K562 (cell line): ENCODE data around the gene WWP2. TPM values are rescaled to one million over a fixed set of nuclear protein-coding genes. Genes with fewer than 3 reads are reported as not detected.

Experiments
- CEBPB ChIP-seq: fragments of 450-650 bp; IDR thresholded peaks from 2 replicates; pipeline ENCODE4 v1.6.1; 2016; ENCODE audit warnings: missing genetic modification characterization, missing compliant biosample characterization
- ETS2 ChIP-seq: IDR thresholded peaks from 2 replicates; pipeline ENCODE4 v1.6.1; 2016; ENCODE audit warnings: borderline replicate concordance, missing genetic modification characterization, mild to moderate bottlenecking, moderate library complexity, missing compliant biosample characterization; ENCODE audit not compliant: poor library complexity, severe bottlenecking
- MAFF ChIP-seq: IDR thresholded peaks from 2 replicates; pipeline ENCODE4 v1.6.1; 2012; ENCODE audit warnings: low read length, improper control_type of control experiment
- MEF2D ChIP-seq: conservative IDR thresholded peaks from 2 replicates; pipeline ENCODE4 v1.6.1; 2016; ENCODE audit warnings: low read depth, missing genetic modification characterization, missing compliant biosample characterization
- NBN ChIP-seq: fragments of 450-650 bp; IDR thresholded peaks from 2 replicates; pipeline ENCODE4 v1.6.1; 2016; ENCODE audit warnings: low read depth, mild to moderate bottlenecking
- POLR2AphosphoS5 ChIP-seq: IDR thresholded peaks from 2 replicates; pipeline ENCODE4 v1.6.1; 2011; ENCODE audit warnings: mild to moderate bottlenecking, low read depth, low read length, moderate library complexity; ENCODE audit not compliant: control insufficient read depth, insufficient read depth
- PURB ChIP-seq: sonication (generic); formaldehyde crosslinking; IDR thresholded peaks from 2 replicates; pipeline ENCODE4 v1.9.0; 2021; ENCODE audit warnings: low read depth, mild to moderate bottlenecking, missing genetic modification reagents
- RBM39 ChIP-seq: fragments of 200-400 bp; formaldehyde crosslinking; optimal IDR thresholded peaks from 2 replicates; pipeline ENCODE3; 2018; ENCODE audit warnings: low read depth, low read length
- SAP30 ChIP-seq: fragments of 200-600 bp; sonication (generic); IDR thresholded peaks from 2 replicates; pipeline ENCODE4 v1.6.1; 2012; ENCODE audit warnings: borderline replicate concordance, low read depth, mild to moderate bottlenecking, moderate library complexity, low read length, control low read depth, inconsistent platforms; ENCODE audit not compliant: insufficient read depth, poor library complexity, severe bottlenecking
- SMAD1 ChIP-seq: fragments of 150-350 bp; IDR thresholded peaks from 2 replicates; pipeline ENCODE4 v1.6.1; 2014; ENCODE audit warnings: low read length, low read depth; ENCODE audit not compliant: partially characterized antibody
- TAF1 ChIP-seq: IDR thresholded peaks from 2 replicates; pipeline ENCODE4 v1.6.1; 2011; ENCODE audit warnings: mild to moderate bottlenecking, low read length, moderate library complexity; ENCODE audit not compliant: insufficient read depth, control insufficient read depth, severe bottlenecking; ENCODE audit errors: extremely low read depth
- TOE1 ChIP-seq, 2 experiments: fragments of 450-650 bp in 1 of 2; sonication (generic) in 1 of 2; formaldehyde crosslinking in 1 of 2; IDR thresholded peaks; 2 replicates each; pipeline versions ENCODE4 v1.7.1 to v1.8.0; 2016 to 2022; ENCODE audit warnings: borderline replicate concordance in 2 of 2, mild to moderate bottlenecking in 2 of 2, antibody characterized with exemption in 1 of 2, inconsistent platforms in 1 of 2, low read depth in 1 of 2, missing genetic modification reagents in 1 of 2, moderate library complexity in 1 of 2
- WHSC1 ChIP-seq: IDR thresholded peaks from one replicate; pipeline ENCODE4 v1.6.1; 2012; ENCODE audit warnings: low read length, control low read depth, inconsistent platforms
- ZNF384 ChIP-seq: IDR thresholded peaks from 2 replicates; pipeline ENCODE4 v1.6.1; 2012; ENCODE audit warnings: low read depth, low read length, improper control_type of control experiment
- ZNF41 ChIP-seq: fragments of 250-450 bp; sonication (Bioruptor Pico); conservative IDR thresholded peaks from 2 replicates; pipeline ENCODE4 v1.4.0; 2020; ENCODE audit warnings: mild to moderate bottlenecking
- ZNF75A ChIP-seq: fragments of 450-650 bp; formaldehyde crosslinking; IDR thresholded peaks from 2 replicates; pipeline ENCODE4 v1.4.0; 2020; ENCODE audit warnings: mild to moderate bottlenecking
- polyA plus RNA-seq, 8 experiments: library from polyadenylated mRNA; depleted of rRNA in 4 of 8; stranded (reverse) in 5 of 8; unstranded in 3 of 8; fragments of >200 nt; fragmentation: Nextera tagmentation in 2 of 8; fragmentation: Illumina TruSeq in 1 of 8; extraction: Ambion mirVana in 2 of 8; extraction: Trizol in 1 of 8; gene quantifications; 2 replicates each; pipeline versions ENCODE4 v1.2.1 to v1.2.3, GENCODE V29; 2011 to 2014; ENCODE audit warnings: inconsistent platforms in 1 of 8, missing spikeins in 1 of 8
- total RNA-seq, 7 experiments: library from RNA; depleted of rRNA in 6 of 7; stranded (reverse); fragments of >200 nt in 6 of 7; fragmentation: Illumina TruSeq in 2 of 7; extraction: Trizol in 2 of 7; gene quantifications; 2 replicates each; pipeline versions ENCODE4 v1.2.1 to v1.2.3, GENCODE V29; 2011 to 2021; ENCODE audit warnings: low replicate concordance in 1 of 7
- TF ChIP-seq, protein P1 (sequence below): fragments of 250-450 bp; sonication (Bioruptor Pico); IDR thresholded peaks from 2 replicates; pipeline ENCODE4 v1.5.0; 2020; ENCODE audit warnings: mild to moderate bottlenecking, borderline replicate concordance
- TF ChIP-seq, protein P2 (sequence below): fragments of 450-650 bp; IDR thresholded peaks from 2 replicates; pipeline ENCODE4 v1.6.1; 2014; ENCODE audit warnings: low read depth, mild to moderate bottlenecking, moderate library complexity, borderline replicate concordance
- TF ChIP-seq, protein P3 (sequence below): sonication (generic); formaldehyde crosslinking; IDR thresholded peaks from 2 replicates; pipeline ENCODE4 v1.8.0; 2022; ENCODE audit warnings: mild to moderate bottlenecking, missing genetic modification reagents
- TF ChIP-seq, protein P4 (sequence below): IDR thresholded peaks from 2 replicates; pipeline ENCODE4 v1.6.1; 2016; ENCODE audit warnings: missing genetic modification characterization, missing compliant biosample characterization

Gene WWP2
- total and polyA plus RNA-seq, 9 of the 15 experiments (the other 6 are each of a cell fraction or from before 2014, with no cell fraction given), result 1.9 to 34.4 (median 14.6) TPM

DNA sequence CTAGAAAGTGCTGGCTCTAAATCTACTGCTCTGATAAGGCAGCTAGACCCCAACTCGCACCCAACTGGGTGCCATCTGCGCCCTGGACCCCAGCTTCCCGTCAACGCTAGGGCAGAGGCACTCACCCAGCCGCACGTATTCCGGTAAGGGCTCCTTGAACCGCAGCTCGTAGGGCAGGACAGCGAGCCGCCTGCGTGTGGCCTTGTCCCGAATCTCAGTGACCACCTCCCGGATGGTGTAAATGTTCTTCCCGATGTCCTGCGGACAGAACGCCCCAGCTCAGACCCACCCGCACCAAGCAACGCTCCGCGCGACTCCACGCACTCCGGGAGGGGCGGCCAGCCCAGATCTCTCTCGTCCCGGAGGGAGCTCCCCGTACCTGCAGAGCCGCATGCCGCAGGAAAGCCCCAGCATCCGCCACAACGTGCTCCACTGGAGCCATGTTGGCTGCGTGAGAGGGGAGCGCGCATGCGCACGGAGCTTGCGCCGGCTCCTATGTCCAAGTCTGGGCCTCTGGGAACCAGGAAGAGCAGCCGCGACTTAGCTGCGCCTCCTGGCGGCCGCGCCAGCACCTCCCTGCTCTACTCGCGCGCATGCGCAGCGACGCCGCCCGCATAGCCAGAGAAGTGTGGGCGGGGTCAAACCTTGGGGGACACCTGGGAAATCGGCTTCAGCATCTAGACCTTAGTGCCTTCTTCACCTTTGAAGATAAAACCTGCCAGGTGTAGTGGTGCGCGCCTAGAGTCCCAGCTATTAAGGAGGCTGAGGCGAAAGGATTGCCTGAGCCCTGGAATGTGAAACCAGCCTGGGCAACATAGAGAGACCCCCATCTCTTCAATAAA, 7.4 kb upstream of the WWP2 start, which contains the start of gene NOB1 (continued):
- TF ChIP-seq PURB (CRISPR knock-in tag) (no peak), ZNF384 (no peak), TAF1 (peak; percentile 93), ZNF41 (CRISPR knock-in tag) (no peak), TOE1 (IDR thresholded peaks at IDR 0.05; ENCODE audit: borderline replicate concordance) (peak; percentile 45; the same call in 1 of the 2 replicates), TOE1 (CRISPR knock-in tag; IDR thresholded peaks at IDR 0.05; ENCODE audit: borderline replicate concordance, low read depth) (no peak), NBN (no peak), ETS2 (no peak), POLR2AphosphoS5 (peak; percentile 94), RBM39 (no peak), CEBPB (tag) (no peak), MEF2D (tag) (no peak), SMAD1 (peak; percentile 79), ZNF75A (CRISPR knock-in tag) (no peak), MAFF (no peak), WHSC1 (no peak), SAP30 (peak; percentile 93)
- TF ChIP-seq, protein P1, sequence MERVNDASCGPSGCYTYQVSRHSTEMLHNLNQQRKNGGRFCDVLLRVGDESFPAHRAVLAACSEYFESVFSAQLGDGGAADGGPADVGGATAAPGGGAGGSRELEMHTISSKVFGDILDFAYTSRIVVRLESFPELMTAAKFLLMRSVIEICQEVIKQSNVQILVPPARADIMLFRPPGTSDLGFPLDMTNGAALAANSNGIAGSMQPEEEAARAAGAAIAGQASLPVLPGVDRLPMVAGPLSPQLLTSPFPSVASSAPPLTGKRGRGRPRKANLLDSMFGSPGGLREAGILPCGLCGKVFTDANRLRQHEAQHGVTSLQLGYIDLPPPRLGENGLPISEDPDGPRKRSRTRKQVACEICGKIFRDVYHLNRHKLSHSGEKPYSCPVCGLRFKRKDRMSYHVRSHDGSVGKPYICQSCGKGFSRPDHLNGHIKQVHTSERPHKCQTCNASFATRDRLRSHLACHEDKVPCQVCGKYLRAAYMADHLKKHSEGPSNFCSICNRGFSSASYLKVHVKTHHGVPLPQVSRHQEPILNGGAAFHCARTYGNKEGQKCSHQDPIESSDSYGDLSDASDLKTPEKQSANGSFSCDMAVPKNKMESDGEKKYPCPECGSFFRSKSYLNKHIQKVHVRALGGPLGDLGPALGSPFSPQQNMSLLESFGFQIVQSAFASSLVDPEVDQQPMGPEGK (CRISPR knock-in tag), result no peak
- TF ChIP-seq, protein P2, sequence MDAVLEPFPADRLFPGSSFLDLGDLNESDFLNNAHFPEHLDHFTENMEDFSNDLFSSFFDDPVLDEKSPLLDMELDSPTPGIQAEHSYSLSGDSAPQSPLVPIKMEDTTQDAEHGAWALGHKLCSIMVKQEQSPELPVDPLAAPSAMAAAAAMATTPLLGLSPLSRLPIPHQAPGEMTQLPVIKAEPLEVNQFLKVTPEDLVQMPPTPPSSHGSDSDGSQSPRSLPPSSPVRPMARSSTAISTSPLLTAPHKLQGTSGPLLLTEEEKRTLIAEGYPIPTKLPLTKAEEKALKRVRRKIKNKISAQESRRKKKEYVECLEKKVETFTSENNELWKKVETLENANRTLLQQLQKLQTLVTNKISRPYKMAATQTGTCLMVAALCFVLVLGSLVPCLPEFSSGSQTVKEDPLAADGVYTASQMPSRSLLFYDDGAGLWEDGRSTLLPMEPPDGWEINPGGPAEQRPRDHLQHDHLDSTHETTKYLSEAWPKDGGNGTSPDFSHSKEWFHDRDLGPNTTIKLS, result peak; percentile 55; the same call in 1 of the 2 replicates
- TF ChIP-seq, protein P3, sequence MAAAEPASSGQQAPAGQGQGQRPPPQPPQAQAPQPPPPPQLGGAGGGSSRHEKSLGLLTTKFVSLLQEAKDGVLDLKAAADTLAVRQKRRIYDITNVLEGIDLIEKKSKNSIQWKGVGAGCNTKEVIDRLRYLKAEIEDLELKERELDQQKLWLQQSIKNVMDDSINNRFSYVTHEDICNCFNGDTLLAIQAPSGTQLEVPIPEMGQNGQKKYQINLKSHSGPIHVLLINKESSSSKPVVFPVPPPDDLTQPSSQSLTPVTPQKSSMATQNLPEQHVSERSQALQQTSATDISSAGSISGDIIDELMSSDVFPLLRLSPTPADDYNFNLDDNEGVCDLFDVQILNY, result no peak
- TF ChIP-seq, protein P4, sequence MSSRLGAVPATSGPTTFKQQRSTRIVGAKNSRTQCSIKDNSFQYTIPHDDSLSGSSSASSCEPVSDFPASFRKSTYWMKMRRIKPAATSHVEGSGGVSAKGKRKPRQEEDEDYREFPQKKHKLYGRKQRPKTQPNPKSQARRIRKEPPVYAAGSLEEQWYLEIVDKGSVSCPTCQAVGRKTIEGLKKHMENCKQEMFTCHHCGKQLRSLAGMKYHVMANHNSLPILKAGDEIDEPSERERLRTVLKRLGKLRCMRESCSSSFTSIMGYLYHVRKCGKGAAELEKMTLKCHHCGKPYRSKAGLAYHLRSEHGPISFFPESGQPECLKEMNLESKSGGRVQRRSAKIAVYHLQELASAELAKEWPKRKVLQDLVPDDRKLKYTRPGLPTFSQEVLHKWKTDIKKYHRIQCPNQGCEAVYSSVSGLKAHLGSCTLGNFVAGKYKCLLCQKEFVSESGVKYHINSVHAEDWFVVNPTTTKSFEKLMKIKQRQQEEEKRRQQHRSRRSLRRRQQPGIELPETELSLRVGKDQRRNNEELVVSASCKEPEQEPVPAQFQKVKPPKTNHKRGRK, result no peak
